ENCODE results near the gene ANKRD12. TPM values are rescaled to one million over a fixed set of nuclear protein-coding genes. Genes with fewer than 3 reads are reported as not detected.

The ANKRD12 gene
- total RNA-seq, 1 donor from 2014 or later = 53.5 TPM

DNA sequence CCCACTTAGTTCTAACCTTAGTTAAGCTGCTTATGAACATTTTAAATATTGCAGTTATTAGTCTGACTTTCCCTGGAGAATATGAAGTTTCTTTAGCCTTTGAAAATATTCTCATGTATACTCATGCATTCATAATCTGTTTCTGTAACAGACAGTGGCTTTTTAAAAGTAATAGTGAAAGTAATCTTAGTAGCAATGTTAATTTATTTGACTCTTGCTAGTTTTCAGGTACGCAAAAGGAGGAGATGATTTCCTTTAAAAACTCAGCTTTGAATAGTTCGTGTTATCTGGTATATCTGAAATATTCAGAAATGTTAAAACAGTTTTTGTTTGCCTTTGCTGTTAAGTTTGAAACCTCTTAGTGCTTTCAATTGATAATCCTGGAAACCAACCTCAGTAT lies 3.8 kb downstream of the ANKRD12 start:
- Histone ChIP-seq H3K27ac (peak overlapping the region; percentile 100), H3K9me3 (no peaks in the 10 kb centered on the region), H3K4me1 (peaks cover 64% of the 10 kb centered on the region), H3K27me3 (no peaks in the 10 kb centered on the region), H3K4me3 (no peak overlapping the region), H3K36me3 (no peaks in the 10 kb centered on the region)
- no peak for TF ChIP-seq POLR2A (IDR thresholded peaks at IDR 0.05)
- no peak for TF ChIP-seq POLR2AphosphoS5 (IDR thresholded peaks at IDR 0.05; ENCODE audit: insufficient read depth in 1 of 2, low read depth in 1 of 2)
- TF ChIP-seq, protein P1, sequence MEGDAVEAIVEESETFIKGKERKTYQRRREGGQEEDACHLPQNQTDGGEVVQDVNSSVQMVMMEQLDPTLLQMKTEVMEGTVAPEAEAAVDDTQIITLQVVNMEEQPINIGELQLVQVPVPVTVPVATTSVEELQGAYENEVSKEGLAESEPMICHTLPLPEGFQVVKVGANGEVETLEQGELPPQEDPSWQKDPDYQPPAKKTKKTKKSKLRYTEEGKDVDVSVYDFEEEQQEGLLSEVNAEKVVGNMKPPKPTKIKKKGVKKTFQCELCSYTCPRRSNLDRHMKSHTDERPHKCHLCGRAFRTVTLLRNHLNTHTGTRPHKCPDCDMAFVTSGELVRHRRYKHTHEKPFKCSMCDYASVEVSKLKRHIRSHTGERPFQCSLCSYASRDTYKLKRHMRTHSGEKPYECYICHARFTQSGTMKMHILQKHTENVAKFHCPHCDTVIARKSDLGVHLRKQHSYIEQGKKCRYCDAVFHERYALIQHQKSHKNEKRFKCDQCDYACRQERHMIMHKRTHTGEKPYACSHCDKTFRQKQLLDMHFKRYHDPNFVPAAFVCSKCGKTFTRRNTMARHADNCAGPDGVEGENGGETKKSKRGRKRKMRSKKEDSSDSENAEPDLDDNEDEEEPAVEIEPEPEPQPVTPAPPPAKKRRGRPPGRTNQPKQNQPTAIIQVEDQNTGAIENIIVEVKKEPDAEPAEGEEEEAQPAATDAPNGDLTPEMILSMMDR (IDR thresholded peaks at IDR 0.05) = no peak
- intact Hi-C loops (cut with DNase I) = loop anchor here (5.0 kb wide), 1 partner anchor 143 kb away; no protein-coding TSS in a partner anchor
- DNase-seq (ENCODE audit: extremely low spot score in 2 of 2) = no peak

DNA sequence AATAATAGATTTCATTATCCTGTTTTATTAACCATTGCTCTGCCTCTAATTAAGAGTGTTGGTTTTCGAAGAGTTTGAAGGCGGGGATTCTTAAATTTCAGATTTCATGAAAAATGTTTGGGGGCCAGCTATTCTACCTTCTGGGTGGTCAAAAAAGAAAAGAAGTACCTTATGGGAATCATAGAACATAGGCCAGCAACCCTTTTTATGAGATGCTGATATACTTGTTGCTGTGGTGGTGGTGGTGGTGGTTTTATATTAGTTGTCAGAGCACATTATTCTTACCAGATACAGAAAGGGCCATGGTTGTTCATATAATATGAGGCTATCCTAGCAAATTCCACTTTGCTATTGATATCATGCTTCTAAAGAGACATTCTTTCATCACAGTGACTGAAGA lies 4.4 kb downstream of the ANKRD12 start:
- Histone ChIP-seq H3K27me3 (no peaks in the 10 kb centered on the region), H3K4me1 (peaks cover 67% of the 10 kb centered on the region), H3K27ac (no peak overlapping the region), H3K4me3 (no peak overlapping the region), H3K9me3 (no peaks in the 10 kb centered on the region), H3K36me3 (no peaks in the 10 kb centered on the region)
- no peak for DNase-seq (ENCODE audit: extremely low spot score in 2 of 2)
- TF ChIP-seq POLR2AphosphoS5 (IDR thresholded peaks at IDR 0.05; ENCODE audit: insufficient read depth in 1 of 2, low read depth in 1 of 2) (no peak), POLR2A (IDR thresholded peaks at IDR 0.05) (no peak)
- TF ChIP-seq, protein P1 (IDR thresholded peaks at IDR 0.05) = no peak
- intact Hi-C loops (cut with DNase I) = loop anchor here (5.0 kb wide), 1 partner anchor 144 kb away; no protein-coding TSS in a partner anchor

DNA sequence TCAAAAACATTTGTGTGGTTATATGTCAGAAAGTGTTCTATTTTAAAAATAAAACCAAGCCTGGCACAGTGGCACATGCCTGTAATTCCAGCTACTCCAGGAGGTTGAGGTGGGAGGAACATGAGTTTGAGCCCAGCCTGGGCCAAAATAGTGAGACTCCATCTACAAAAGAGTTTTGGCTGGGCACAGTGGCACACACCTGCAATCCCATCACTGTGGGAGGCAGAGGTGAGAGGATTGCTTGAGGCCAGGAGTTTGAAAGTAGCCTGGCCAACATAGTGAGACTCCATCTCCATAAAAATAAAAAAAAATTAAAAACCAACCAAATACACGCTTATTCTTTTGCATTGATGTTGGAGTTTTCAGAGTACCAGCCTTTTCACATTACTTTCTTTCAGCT lies 9.6 kb downstream of the ANKRD12 start:
- Histone ChIP-seq H3K4me1 (peaks cover 83% of the 10 kb centered on the region), H3K36me3 (no peaks in the 10 kb centered on the region), H3K27me3 (no peaks in the 10 kb centered on the region), H3K4me3 (no peak overlapping the region), H3K27ac (peak overlapping the region; percentile 4), H3K9me3 (no peaks in the 10 kb centered on the region)
- intact Hi-C loops (cut with DNase I) = no loop called here
- no peak for DNase-seq (ENCODE audit: extremely low spot score in 2 of 2)
- TF ChIP-seq POLR2A (IDR thresholded peaks at IDR 0.05) (no peak), POLR2AphosphoS5 (IDR thresholded peaks at IDR 0.05; ENCODE audit: insufficient read depth in 1 of 2, low read depth in 1 of 2) (no peak)
- TF ChIP-seq, protein P1 (IDR thresholded peaks at IDR 0.05) = no peak

DNA sequence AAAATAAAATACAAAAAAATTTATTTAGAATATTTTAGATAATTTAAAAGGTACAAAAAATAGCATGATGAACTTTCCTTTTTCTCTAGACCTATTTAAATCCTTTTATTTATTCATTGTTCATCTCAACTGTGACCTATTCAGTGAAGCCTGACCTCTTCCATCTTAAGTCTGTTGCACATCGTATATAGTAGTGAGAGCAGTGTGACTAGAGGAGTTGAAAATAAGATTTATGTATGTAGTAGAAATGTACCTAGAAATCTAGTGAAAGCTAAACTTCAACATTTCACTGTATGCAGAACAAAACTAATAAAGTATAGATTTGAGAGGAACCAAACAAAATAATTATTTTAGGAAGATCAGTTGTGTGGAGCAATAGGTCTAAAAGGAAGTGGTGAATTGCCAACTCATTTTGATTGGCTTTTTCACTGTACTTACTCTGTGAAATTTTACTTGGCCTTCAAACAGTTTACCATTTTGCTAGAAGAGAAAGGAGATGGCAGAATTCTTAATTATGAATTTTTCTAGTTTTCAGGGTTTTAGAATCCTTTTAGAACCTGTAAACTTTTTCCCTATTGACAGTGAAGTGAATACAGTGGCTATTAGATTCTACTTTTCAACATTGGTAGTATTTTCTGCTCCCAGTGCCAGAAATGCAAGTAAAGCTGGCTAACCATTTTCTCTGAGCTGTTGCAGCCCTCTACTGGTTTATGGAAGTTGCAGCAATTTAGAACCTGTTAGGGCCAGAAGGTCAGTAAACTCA lies 11.0 kb downstream of the ANKRD12 start:
- Histone ChIP-seq H3K27ac (peak overlapping the region; percentile 28), H3K4me1 (peaks cover 82% of the 10 kb centered on the region), H3K36me3 (no peaks in the 10 kb centered on the region), H3K9me3 (no peaks in the 10 kb centered on the region), H3K4me3 (no peak overlapping the region), H3K27me3 (no peaks in the 10 kb centered on the region)
- intact Hi-C loops (cut with DNase I) = no loop called here
- DNase-seq (ENCODE audit: extremely low spot score in 2 of 2) = no peak
- TF ChIP-seq POLR2A (IDR thresholded peaks at IDR 0.05) (no peak), POLR2AphosphoS5 (IDR thresholded peaks at IDR 0.05; ENCODE audit: insufficient read depth in 1 of 2, low read depth in 1 of 2) (peak in 1 of 2 donors; percentile 75)
- TF ChIP-seq, protein P1 (IDR thresholded peaks at IDR 0.05) = peak; percentile 24 to 69 (median 57)

DNA sequence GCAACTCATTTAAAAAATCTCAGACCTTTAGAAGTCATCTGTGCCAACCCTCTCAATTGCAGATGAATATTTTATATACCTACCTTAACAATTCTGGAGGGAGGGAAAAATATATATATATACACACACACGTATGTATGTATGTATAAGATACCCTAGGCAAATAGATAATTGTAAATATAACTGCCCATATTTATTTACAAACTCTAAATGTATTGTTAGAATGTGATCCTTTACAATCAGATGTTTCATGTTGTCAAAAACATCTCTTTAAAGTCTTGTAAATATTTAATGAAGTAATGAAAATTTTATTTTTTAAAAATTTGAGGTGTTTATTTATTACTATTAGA lies 11.6 kb downstream of the ANKRD12 start:
- peaks cover 86% of the 10 kb centered on the region for H3K4me1 ChIP-seq
- intact Hi-C loops (cut with DNase I) = no loop called here
- TF ChIP-seq, protein P1 (IDR thresholded peaks at IDR 0.05) = no peak
- TF ChIP-seq POLR2A (IDR thresholded peaks at IDR 0.05) (no peak), POLR2AphosphoS5 (IDR thresholded peaks at IDR 0.05; ENCODE audit: insufficient read depth in 1 of 2, low read depth in 1 of 2) (no peak)

More for the DNA sequence above, 11.6 kb downstream of the ANKRD12 start:
- no peaks in the 10 kb centered on the region for H3K27me3 ChIP-seq
- no peak overlapping the region for H3K4me3 ChIP-seq
- no peaks in the 10 kb centered on the region for H3K36me3 ChIP-seq
- no peak for DNase-seq (ENCODE audit: extremely low spot score in 2 of 2)
- H3K27ac ChIP-seq = no peak overlapping the region
- H3K9me3 ChIP-seq = no peaks in the 10 kb centered on the region
